Transverse colon (tissue), 4 donors: ENCODE results near the gene TACC2.

Source experiments
- CTCF ChIP-seq, 5 experiments: fragments of 200-600 bp in 3 of 5; fragments of 450-650 bp in 2 of 5; sonication (generic) in 3 of 5; IDR thresholded peaks; 1 replicate in 2 of 5; 2 replicates in 3 of 5; pipeline ENCODE4 v1.5.1; 2016 to 2017; ENCODE audit warnings: antibody characterized with exemption in 5 of 5, inconsistent platforms in 3 of 5, mild to moderate bottlenecking in 2 of 5, moderate library complexity in 1 of 5
- POLR2A ChIP-seq: fragments of 450-650 bp; IDR thresholded peaks from one replicate; pipeline ENCODE4 v1.6.1; 2016; ENCODE audit warnings: antibody characterized with exemption, mild to moderate bottlenecking, moderate library complexity
- POLR2AphosphoS5 ChIP-seq, 3 donors: sonication (generic); formaldehyde crosslinking; IDR thresholded peaks; one replicate each; pipeline ENCODE4 v1.6.1; 2016; ENCODE audit warnings: antibody characterized with exemption in 3 of 3

GRCh38 chr10:122083478-122084025 lies 94.6 kb downstream of the TACC2 start:
- TF ChIP-seq POLR2AphosphoS5 (IDR thresholded peaks at IDR 0.05): no peak
- no peak for TF ChIP-seq CTCF (IDR thresholded peaks at IDR 0.05)
- no peak for TF ChIP-seq POLR2A
